GM12801 (cell line): ENCODE measurements around the gene TRIM41.

Experiments
- TF ChIP-seq, protein P1 (sequence below): IDR thresholded peaks from one replicate; pipeline ENCODE4 v1.5.1; 2011; ENCODE audit warnings: control low read depth; ENCODE audit not compliant: insufficient read length; ENCODE audit errors: extremely low read depth

The TRIM41 gene

DNA sequence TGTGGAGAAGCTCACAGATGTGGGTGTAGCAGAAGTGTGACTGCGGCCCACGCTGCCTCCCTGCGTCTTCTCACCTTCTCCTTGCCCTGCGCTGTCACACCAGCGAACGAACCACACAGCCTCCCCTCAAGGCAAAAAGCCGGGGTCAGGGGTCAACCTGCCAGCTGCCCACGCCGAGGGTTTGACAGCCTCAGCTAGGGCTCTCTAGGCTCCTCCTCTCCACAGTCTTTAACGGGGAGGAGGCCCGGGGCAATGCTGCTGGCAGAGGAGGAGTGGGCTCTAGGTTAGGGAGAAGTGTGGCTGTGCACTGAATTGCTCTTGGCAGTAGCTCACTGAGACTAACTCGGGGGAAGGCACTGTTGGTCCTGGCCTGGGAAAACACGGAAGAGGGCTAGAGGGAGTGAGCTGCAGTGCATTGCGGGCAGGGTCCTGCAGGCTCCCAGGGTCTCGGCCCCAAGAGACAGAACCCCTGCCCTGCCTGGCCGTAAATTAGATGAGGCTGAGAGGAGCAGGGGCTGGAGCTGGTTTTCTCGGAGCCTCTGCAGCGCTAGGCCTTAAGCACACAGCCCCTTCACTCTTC lies 42.1 kb downstream of the TRIM41 start:
- TF ChIP-seq, protein P1, sequence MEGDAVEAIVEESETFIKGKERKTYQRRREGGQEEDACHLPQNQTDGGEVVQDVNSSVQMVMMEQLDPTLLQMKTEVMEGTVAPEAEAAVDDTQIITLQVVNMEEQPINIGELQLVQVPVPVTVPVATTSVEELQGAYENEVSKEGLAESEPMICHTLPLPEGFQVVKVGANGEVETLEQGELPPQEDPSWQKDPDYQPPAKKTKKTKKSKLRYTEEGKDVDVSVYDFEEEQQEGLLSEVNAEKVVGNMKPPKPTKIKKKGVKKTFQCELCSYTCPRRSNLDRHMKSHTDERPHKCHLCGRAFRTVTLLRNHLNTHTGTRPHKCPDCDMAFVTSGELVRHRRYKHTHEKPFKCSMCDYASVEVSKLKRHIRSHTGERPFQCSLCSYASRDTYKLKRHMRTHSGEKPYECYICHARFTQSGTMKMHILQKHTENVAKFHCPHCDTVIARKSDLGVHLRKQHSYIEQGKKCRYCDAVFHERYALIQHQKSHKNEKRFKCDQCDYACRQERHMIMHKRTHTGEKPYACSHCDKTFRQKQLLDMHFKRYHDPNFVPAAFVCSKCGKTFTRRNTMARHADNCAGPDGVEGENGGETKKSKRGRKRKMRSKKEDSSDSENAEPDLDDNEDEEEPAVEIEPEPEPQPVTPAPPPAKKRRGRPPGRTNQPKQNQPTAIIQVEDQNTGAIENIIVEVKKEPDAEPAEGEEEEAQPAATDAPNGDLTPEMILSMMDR: no peak

DNA sequence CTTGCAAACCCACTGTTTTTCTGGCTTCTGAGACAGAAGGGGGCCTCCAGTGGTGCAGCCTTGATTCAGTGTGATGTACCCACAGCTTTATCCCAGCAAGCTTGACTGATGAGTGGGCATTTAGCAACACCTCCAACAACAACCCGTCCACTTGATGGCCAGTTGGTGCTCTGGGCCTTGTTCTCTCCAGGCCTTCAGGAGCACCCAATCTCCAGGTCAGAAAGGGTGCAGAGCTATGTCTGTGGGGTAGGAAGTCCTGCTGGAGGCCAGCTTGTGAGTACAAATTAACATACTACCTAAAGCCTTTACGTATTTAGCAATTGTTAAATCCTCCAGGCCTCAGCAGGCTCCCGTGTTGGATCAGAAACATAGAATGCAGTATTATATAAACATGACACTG lies 48.0 kb downstream of the TRIM41 start:
- TF ChIP-seq, protein P1: no peak

DNA sequence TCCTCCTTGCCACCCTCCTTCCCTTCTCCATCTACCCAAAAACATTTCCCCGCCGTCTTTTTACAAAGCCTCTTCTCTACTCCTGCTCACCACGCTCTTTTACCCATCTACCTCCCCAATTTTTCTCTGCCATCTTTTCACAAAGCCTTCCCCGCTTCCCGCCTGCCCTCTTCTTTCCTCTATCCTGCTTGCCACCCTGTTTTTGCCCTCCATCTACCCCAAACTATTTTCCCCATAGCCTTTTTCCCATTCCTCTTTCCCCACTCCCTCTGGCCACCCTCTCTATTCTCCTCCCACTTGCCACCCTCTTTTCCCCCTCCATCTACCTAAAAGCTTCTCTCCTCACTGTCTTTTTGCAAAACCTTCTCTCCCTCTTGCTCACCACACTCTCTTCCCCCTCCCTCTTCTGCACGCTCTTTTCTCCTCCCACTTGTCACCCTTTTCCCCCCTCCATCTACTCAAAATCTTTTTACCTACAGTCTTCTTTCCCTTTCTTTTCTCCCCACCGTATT lies 57.2 kb downstream of the TRIM41 start:
- TF ChIP-seq, protein P1: no peak

DNA sequence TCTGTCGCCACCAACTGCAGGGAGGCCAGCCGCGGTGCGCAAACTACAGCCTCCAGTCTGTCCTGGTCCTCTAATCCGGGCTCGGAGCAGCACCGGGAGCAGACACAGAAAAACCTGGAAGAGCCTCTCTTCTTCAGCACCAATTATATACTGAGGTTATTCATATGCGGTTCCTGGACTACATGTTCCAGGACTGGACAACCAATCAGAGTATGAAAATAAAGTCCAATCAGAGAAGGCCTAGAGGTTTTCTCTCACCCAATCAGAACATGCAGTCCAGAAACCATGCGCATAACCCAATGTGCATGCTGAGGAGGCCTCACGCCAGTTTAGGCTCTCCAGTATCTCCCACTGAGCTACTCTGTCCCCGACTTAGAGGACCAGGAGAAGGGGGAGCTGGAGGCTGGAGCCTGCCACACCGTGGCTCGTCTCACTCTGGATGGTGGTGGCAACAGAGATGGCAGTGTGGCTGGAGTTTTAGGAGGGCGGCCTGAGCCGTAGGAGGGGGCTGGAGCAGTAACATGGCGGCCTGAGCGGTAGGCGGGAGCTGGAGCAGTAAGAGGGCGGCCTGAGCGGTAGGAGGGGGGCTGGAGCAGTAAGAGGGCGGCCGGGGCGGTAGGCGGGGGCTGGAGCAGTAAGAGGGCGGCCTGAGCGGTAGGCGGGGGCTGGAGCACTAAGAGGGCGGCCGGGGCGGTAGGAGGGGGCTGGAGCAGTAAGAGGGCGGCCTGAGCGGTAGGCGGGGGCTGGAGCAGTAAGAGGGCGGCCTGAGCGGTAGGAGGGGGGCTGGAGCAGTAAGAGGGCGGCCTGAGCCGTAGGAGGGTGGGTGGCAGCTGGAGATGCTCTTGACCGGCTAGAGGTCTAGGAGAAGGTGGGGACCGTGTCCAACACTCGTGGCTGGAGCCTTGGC lies 58.2 kb downstream of the TRIM41 start:
- TF ChIP-seq, protein P1: no peak

DNA sequence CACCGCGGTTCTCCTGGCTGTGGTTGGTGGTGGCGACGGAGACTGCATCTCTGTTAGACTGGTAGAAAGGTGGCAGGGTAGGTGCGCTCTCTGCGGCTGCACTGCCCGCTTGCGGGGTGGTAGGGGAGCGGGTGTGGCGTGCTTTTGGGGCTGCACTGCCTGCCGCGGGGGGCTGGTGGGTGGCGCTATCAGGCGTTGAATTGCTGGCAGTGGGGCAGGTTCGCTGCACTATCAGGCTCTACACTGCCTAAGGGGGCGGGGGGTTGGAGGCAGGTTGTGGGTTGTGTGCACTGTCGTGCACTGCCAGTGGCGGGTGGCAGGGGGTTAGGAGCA lies 58.9 kb downstream of the TRIM41 start:
- TF ChIP-seq, protein P1: no peak

DNA sequence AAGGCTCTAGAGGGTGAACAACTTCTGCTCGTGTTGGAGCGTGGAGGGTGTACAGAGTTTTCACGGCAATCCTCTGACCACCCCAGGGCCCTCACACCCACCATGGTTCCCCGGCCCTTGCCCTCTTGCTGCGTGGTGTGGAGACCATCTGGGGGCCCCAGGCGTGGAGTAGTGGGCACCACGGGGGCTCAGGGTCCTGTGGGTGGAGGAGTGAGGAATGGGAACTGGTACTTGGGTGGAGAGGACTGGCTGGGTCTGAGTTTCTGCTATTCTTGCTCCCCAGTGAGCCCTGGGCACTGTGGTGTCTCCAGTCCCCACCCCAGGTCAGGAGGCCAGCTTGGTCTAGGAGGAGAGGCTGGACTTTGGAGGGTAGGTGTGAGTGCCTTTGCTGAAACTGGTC lies 59.8 kb downstream of the TRIM41 start:
- TF ChIP-seq, protein P1: no peak

DNA sequence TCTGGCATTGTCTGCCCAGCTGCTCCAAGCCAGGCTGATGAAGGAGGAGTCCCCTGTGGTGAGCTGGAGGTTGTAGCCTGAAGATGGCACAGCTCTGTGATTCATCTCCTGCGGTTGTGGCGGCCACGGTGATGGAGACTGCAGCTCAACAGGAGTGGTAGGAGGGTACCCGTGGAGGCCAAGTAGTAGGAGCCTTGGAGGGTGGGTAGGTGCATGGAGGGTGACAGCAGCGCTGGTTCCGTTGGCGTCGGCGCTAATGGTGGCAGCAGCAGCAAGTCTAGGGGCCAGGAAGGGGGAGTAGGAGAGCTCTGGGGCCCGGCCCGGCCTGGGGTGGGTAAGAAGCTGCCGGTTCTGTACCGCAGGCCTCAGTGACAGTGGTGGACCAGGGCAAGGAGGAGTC lies 60.3 kb downstream of the TRIM41 start:
- TF ChIP-seq, protein P1: no peak
